ENCODE results near the gene RILPL1.
A peak's percentile ranks its signal among the peaks of the same experiment; 100 is the strongest.

The RILPL1 gene

GRCh38 chr12:123532808-123533649 lies 490 bp downstream of the RILPL1 start:
- TF ChIP-seq ZFX (IDR thresholded peaks at IDR 0.05; ENCODE audit: borderline replicate concordance): no peak
- no peak for TF ChIP-seq CTCF (IDR thresholded peaks at IDR 0.05)
- H3K27ac ChIP-seq: peak overlapping the region; percentile 70

GRCh38 chr12:123532019-123532418 lies 1.5 kb downstream of the RILPL1 start:
- no peak for TF ChIP-seq CTCF (IDR thresholded peaks at IDR 0.05)
- no peak for TF ChIP-seq ZFX (IDR thresholded peaks at IDR 0.05; ENCODE audit: borderline replicate concordance)
- peak overlapping the region; percentile 70; the same call in 1 of the 2 replicates for H3K27ac ChIP-seq

- TF ChIP-seq CTCF (IDR thresholded peaks at IDR 0.05): no peak
- TF ChIP-seq ZFX (IDR thresholded peaks at IDR 0.05; ENCODE audit: borderline replicate concordance): no peak
- H3K27ac ChIP-seq: no peak overlapping the region
These were observed 2.4 kb downstream of the RILPL1 start for GRCh38 chr12:123531091-123531490.

- no peak overlapping the region for H3K27ac ChIP-seq
- TF ChIP-seq CTCF (IDR thresholded peaks at IDR 0.05): no peak
- TF ChIP-seq ZFX (IDR thresholded peaks at IDR 0.05; ENCODE audit: borderline replicate concordance): no peak
These were observed 2.9 kb downstream of the RILPL1 start for GRCh38 chr12:123530668-123531067.

GRCh38 chr12:123529686-123530085 lies 3.8 kb downstream of the RILPL1 start:
- H3K27ac ChIP-seq: no peak overlapping the region
- TF ChIP-seq ZFX (IDR thresholded peaks at IDR 0.05; ENCODE audit: borderline replicate concordance): no peak
- no peak for TF ChIP-seq CTCF (IDR thresholded peaks at IDR 0.05)

- no peak for TF ChIP-seq CTCF (IDR thresholded peaks at IDR 0.05)
- no peak for TF ChIP-seq ZFX (IDR thresholded peaks at IDR 0.05; ENCODE audit: borderline replicate concordance)
- no peak overlapping the region for H3K27ac ChIP-seq
These were observed 4.7 kb downstream of the RILPL1 start for GRCh38 chr12:123528858-123529257.

GRCh38 chr12:123526542-123527080 lies 6.9 kb downstream of the RILPL1 start:
- H3K27ac ChIP-seq: no peak overlapping the region
- no peak for TF ChIP-seq ZFX (IDR thresholded peaks at IDR 0.05; ENCODE audit: borderline replicate concordance)
- no peak for TF ChIP-seq CTCF (IDR thresholded peaks at IDR 0.05)
